Natural killer cell (primary cell): Measurements from ENCODE around the gene ECT2L. TPM values are rescaled to one million over a fixed set of nuclear protein-coding genes. Genes with fewer than 3 reads are reported as not detected.

Experiments used
- ATAC-seq, 3 donors: fragments of 150-1000 bp in 2 of 3; fragments of 200-7000 bp in 1 of 3; cut with Tn5 transposase; 1 replicate in 1 of 3; 2 replicates in 2 of 3; pipeline ENCODE4 v1.10.0; 2021; ENCODE audit warnings: mild to moderate bottlenecking in 2 of 3, moderate library complexity in 2 of 3
- DNase-seq, 2 donors: peaks; one replicate each; pipeline versions ENCODE4 v3.0.0 to v3.0.0-alpha.2; 2013 to 2021; ENCODE audit warnings: mixed read lengths in 1 of 2
- H3K27ac ChIP-seq: one replicate; pipeline ENCODE4 v1.5.1; 2013; ENCODE audit warnings: mild to moderate bottlenecking, low read length
- H3K27me3 ChIP-seq: one replicate; pipeline ENCODE4 v1.6.1; 2013; ENCODE audit warnings: low read length; ENCODE audit not compliant: control insufficient read depth, insufficient read depth
- H3K36me3 ChIP-seq: one replicate; pipeline ENCODE4 v1.6.1; 2013; ENCODE audit warnings: low read length; ENCODE audit not compliant: control insufficient read depth, insufficient read depth
- H3K4me1 ChIP-seq: one replicate; pipeline ENCODE4 v1.6.1; 2013; ENCODE audit warnings: low read length; ENCODE audit not compliant: control insufficient read depth, insufficient read depth
- H3K4me3 ChIP-seq: one replicate; pipeline ENCODE4 v1.5.1; 2013; ENCODE audit warnings: low read length
- H3K9me3 ChIP-seq: one replicate; pipeline ENCODE4 v1.6.1; 2013; ENCODE audit warnings: low read length; ENCODE audit not compliant: control insufficient read depth, insufficient read depth
- H3K27ac Mint-ChIP-seq, 2 donors: one replicate each; pipeline ENCODE4 v1.8.0; 2022; ENCODE audit warnings: mild to moderate bottlenecking in 2 of 2, mixed read lengths in 2 of 2, moderate library complexity in 1 of 2
- H3K27me3 Mint-ChIP-seq, 2 donors: one replicate each; pipeline ENCODE4 v1.8.0; 2022; ENCODE audit warnings: low read depth in 2 of 2, mixed read lengths in 2 of 2
- H3K36me3 Mint-ChIP-seq: one replicate; pipeline ENCODE4 v1.8.0; 2022; ENCODE audit warnings: mixed read lengths
- H3K4me1 Mint-ChIP-seq, 2 donors: one replicate each; pipeline ENCODE4 v1.8.0; 2022; ENCODE audit warnings: mixed read lengths in 2 of 2
- H3K4me3 Mint-ChIP-seq: one replicate; pipeline ENCODE4 v1.8.0; 2022; ENCODE audit warnings: mild to moderate bottlenecking, moderate library complexity, mixed read lengths
- H3K9me3 Mint-ChIP-seq, 2 donors: one replicate each; pipeline ENCODE4 v1.8.0; 2022; ENCODE audit warnings: mixed read lengths in 2 of 2
- CTCF ChIP-seq: fragments of 200-600 bp; IDR thresholded peaks from one replicate; pipeline ENCODE4 v1.8.0; 2022; ENCODE audit warnings: antibody characterized with exemption
- WGBS: methylation state at CpG from one replicate; pipeline ENCODE4 v1.1.7; 2013; ENCODE audit warnings: missing lambda C conversion rate; ENCODE audit not compliant: insufficient coverage; 5-methylcytosine and 5-hydroxymethylcytosine counted together
- intact Hi-C: fragments of 100-400 bp; cut with micrococcal nuclease; formaldehyde crosslinking; loops from one replicate; pipeline ENCODE4 v1.14.2; 2022
- total RNA-seq, 4 donors: library from RNA; stranded (reverse); fragments of 120-200 nt in 1 of 4; gene quantifications; one replicate each; pipeline versions ENCODE4 v1.2.3 to v1.2.4, GENCODE V29; 2013 to 2022

Gene ECT2L
- total RNA-seq, 3 donors from 2014 or later (not counting 1 experiment from before 2014, with no cell fraction given), result 0.12 TPM; not detected in 2

- H3K4me1 Mint-ChIP-seq, result no peaks in the 10 kb centered on the region
- H3K4me3 Mint-ChIP-seq, result no peak overlapping the region
- H3K27ac ChIP-seq, result no peak overlapping the region
- no peak for TF ChIP-seq CTCF
- no peak for DNase-seq
- intact Hi-C loops, result no loop called here
- no peaks in the 10 kb centered on the region for H3K4me1 ChIP-seq
- no peak overlapping the region for H3K4me3 ChIP-seq
- no peaks in the 10 kb centered on the region for H3K9me3 Mint-ChIP-seq
- H3K27me3 ChIP-seq, result no peaks in the 10 kb centered on the region
- ATAC-seq, result no peak
- no peak overlapping the region for H3K27ac Mint-ChIP-seq
- H3K9me3 ChIP-seq, result no peaks in the 10 kb centered on the region
- H3K36me3 ChIP-seq, result no peaks in the 10 kb centered on the region
- no peaks in the 10 kb centered on the region for H3K36me3 Mint-ChIP-seq
- H3K27me3 Mint-ChIP-seq, result no peaks in the 10 kb centered on the region
Observed at GRCh38 chr6:138868181-138868580, 72.3 kb downstream of the ECT2L start.

GRCh38 chr6:138869398-138869797, 73.5 kb downstream of the ECT2L start:
- Mint-ChIP-seq H3K27ac (no peak overlapping the region), H3K9me3 (no peaks in the 10 kb centered on the region), H3K27me3 (peaks cover 0 to 3% of the 10 kb centered on the region in 2 donors), H3K4me3 (no peak overlapping the region), H3K4me1 (no peaks in the 10 kb centered on the region), H3K36me3 (no peaks in the 10 kb centered on the region)
- H3K36me3 ChIP-seq, result no peaks in the 10 kb centered on the region
- no peaks in the 10 kb centered on the region for H3K4me1 ChIP-seq
- 92% methylated on average over 4 of the region's 4 CpGs for WGBS
- ATAC-seq, result no peak
- no peaks in the 10 kb centered on the region for H3K9me3 ChIP-seq
- intact Hi-C loops, result no loop called here
- H3K4me3 ChIP-seq, result no peak overlapping the region
- H3K27ac ChIP-seq, result no peak overlapping the region
- DNase-seq, result no peak
- no peak for TF ChIP-seq CTCF
- H3K27me3 ChIP-seq, result no peaks in the 10 kb centered on the region

- H3K9me3 ChIP-seq, result no peaks in the 10 kb centered on the region
- H3K27me3 Mint-ChIP-seq, result peaks cover 0 to 3% of the 10 kb centered on the region in 2 donors
- no peaks in the 10 kb centered on the region for H3K4me1 Mint-ChIP-seq
- no peak overlapping the region for H3K27ac ChIP-seq
- no peaks in the 10 kb centered on the region for H3K36me3 ChIP-seq
- no peak for TF ChIP-seq CTCF
- H3K9me3 Mint-ChIP-seq, result no peaks in the 10 kb centered on the region
- DNase-seq (no peak), ATAC-seq (no peak)
- H3K27ac Mint-ChIP-seq, result no peak overlapping the region
- no peaks in the 10 kb centered on the region for H3K36me3 Mint-ChIP-seq
- no peak overlapping the region for H3K4me3 ChIP-seq
- no peaks in the 10 kb centered on the region for H3K27me3 ChIP-seq
- H3K4me1 ChIP-seq, result no peaks in the 10 kb centered on the region
- no peak overlapping the region for H3K4me3 Mint-ChIP-seq
- WGBS, result 96% methylated on average over 7 of the region's 8 CpGs
- intact Hi-C loops, result no loop called here
Observed at GRCh38 chr6:138873191-138873590, 77.3 kb downstream of the ECT2L start.

- ATAC-seq, result no peak
- H3K36me3 Mint-ChIP-seq, result no peaks in the 10 kb centered on the region
- no peak overlapping the region for H3K27ac Mint-ChIP-seq
Observed at GRCh38 chr6:138882369-138883017, 86.6 kb downstream of the ECT2L start.

More at GRCh38 chr6:138882369-138883017, 86.6 kb downstream of the ECT2L start:
- H3K27me3 Mint-ChIP-seq, result no peaks in the 10 kb centered on the region
- no peak overlapping the region for H3K27ac ChIP-seq
- no peak overlapping the region for H3K4me3 ChIP-seq
- H3K4me3 Mint-ChIP-seq, result no peak overlapping the region
- H3K4me1 ChIP-seq, result no peaks in the 10 kb centered on the region
- H3K9me3 Mint-ChIP-seq, result no peaks in the 10 kb centered on the region
- H3K4me1 Mint-ChIP-seq, result no peaks in the 10 kb centered on the region
- intact Hi-C loops, result no loop called here
- WGBS, result 87% methylated on average over 5 of the region's 7 CpGs
- H3K27me3 ChIP-seq, result no peaks in the 10 kb centered on the region
- no peak for TF ChIP-seq CTCF
- no peak for DNase-seq
- H3K36me3 ChIP-seq, result no peaks in the 10 kb centered on the region
- no peaks in the 10 kb centered on the region for H3K9me3 ChIP-seq
